IgD-negative memory B cell (primary cell): Measurements from ENCODE around the gene KMT2C. TPM values are rescaled to one million over a fixed set of nuclear protein-coding genes. Genes with fewer than 3 reads are reported as not detected.
"Not testable (repeated sequence)": the region's sequence is repeated elsewhere in the genome, so short reads cannot be mapped to it uniquely, and the experiment has no call there.

Experiments
- H3K27ac Mint-ChIP-seq, 3 donors: one replicate each; pipeline ENCODE4 v1.8.0; 2020 to 2022; ENCODE audit warnings: mild to moderate bottlenecking in 3 of 3, mixed read lengths in 3 of 3, moderate library complexity in 1 of 3
- H3K27me3 Mint-ChIP-seq: one replicate; pipeline ENCODE4 v1.8.0; 2021; ENCODE audit warnings: mixed read lengths
- H3K36me3 Mint-ChIP-seq: one replicate; pipeline ENCODE4 v1.8.0; 2020; ENCODE audit warnings: mild to moderate bottlenecking, mixed read lengths
- H3K4me1 Mint-ChIP-seq, 3 donors: one replicate each; pipeline ENCODE4 v1.8.0; 2020 to 2022; ENCODE audit warnings: mixed read lengths in 3 of 3, mild to moderate bottlenecking in 1 of 3
- H3K4me3 Mint-ChIP-seq, 4 donors: one replicate each; pipeline ENCODE4 v1.8.0; 2020 to 2022; ENCODE audit warnings: mild to moderate bottlenecking in 4 of 4, mixed read lengths in 4 of 4, moderate library complexity in 3 of 4
- H3K9me3 Mint-ChIP-seq, 3 donors: one replicate each; pipeline ENCODE4 v1.8.0; 2020 to 2021; ENCODE audit warnings: mixed read lengths in 3 of 3, mild to moderate bottlenecking in 1 of 3
- polyA plus RNA-seq: library from polyadenylated mRNA; unstranded; fragments of 300-500 nt; fragmentation: Illumina TruSeq; gene quantifications from one replicate; pipeline ENCODE4 v1.2.3, GENCODE V29; 2021

The KMT2C gene
- polyA plus RNA-seq, 1 donor from 2014 or later, result 23.7 TPM

DNA sequence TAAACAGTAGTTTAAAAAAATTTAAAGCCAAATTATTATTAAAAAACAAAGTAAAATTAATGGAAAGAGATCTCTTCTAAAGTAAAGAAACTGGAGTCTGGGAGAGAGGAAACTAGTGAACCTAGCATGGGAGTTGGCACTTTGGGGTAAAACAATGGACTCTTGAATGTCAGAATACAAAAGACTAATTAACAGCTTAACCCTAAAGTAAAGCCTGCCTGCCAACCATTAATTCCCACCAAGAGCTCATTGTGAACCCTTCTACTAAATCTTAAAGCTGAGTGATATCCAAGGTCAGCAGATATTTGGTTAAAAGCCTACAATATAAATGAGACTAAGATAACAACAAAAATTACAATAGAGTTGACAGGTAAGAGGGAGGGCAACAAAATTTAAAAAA, 36.5 kb downstream of the KMT2C start:
- H3K36me3 Mint-ChIP-seq, result peaks cover 3% of the 10 kb centered on the region
- no peak overlapping the region for H3K4me3 Mint-ChIP-seq
- no peaks in the 10 kb centered on the region for H3K27me3 Mint-ChIP-seq
- peaks cover 18 to 30% (median 26%) of the 10 kb centered on the region in 3 donors for H3K4me1 Mint-ChIP-seq
- peaks cover 0 to 4% (median 2%) of the 10 kb centered on the region in 3 donors for H3K9me3 Mint-ChIP-seq
- H3K27ac Mint-ChIP-seq, result no peak overlapping the region

DNA sequence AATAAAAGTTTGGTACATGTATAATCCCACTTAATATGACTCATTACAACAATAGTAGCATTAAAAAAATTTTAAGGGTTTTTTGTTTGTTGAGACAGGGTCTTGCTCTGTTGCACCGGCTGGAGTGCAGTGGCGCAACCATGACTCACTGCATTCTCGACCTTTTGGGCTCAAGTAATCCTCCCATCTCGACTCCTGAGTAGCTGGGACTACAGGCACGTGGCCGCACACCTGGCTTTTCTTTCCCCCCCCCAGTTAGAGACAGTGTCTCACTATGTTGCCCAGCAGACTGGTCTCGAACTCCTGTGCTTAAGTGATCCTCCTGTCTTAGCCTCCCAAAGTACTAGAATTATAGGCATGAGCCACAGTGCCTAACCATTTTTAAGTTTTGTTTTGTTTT, 40.7 kb downstream of the KMT2C start:
- Mint-ChIP-seq H3K27me3 (no peaks in the 10 kb centered on the region), H3K4me1 (peaks cover 32 to 52% (median 48%) of the 10 kb centered on the region in 3 donors), H3K4me3 (no peak overlapping the region), H3K9me3 (no peaks in the 10 kb centered on the region), H3K36me3 (peaks cover 3% of the 10 kb centered on the region), H3K27ac (peak overlapping the region in 1 of 3 donors; percentile 18)

DNA sequence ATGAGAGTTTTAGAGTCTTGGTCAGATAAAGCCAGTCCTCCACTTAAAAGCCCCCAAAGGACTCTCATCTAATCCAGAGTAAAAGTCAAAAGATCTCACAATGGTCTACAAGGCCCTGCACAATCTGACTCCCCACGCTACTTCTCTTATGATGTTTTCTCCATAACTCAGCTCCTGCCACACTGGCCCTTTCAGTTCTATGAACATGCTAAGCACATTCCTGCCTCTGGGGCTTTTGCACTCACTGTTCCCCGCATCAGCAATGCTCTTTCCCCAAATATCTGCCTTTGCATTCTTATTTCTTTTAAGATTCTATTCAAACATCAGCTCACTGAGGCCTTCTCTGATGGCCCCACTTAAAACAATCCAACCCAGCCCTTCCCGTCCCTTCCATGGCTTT, 41.6 kb downstream of the KMT2C start:
- H3K27me3 Mint-ChIP-seq, H3K9me3 Mint-ChIP-seq, H3K36me3 Mint-ChIP-seq: not testable (repeated sequence)
- Mint-ChIP-seq H3K4me3 (peak overlapping the region in 1 of 4 donors; percentile 47), H3K4me1 (peaks cover 32 to 54% (median 48%) of the 10 kb centered on the region in 3 donors), H3K27ac (peak overlapping the region in 1 of 3 donors; percentile 3)

DNA sequence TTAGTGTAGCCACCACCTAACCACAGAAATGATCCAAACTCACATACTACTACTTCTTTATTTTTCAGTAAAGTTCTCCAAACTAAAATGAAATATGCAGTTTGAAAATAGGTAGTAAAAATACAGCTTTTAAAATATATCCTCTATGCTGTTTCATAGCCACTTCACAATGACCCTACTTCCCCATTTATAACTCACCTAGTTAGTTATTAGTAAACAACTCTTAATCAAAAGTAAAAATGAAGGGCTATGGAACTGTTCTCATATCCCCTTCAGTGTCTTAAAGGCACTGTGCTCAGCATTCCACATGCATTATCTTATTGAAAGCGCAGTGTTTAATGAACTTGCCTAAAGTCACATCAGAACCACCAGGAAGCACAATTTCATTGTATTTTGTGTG, 43.5 kb downstream of the KMT2C start:
- peak overlapping the region; percentile 12 to 51 (median 50) for H3K27ac Mint-ChIP-seq
- H3K36me3 Mint-ChIP-seq, result peaks cover 3% of the 10 kb centered on the region
- H3K4me3 Mint-ChIP-seq, result peak overlapping the region in 2 of 4 donors; percentile 60 to 67
- peaks cover 30 to 43% (median 41%) of the 10 kb centered on the region in 3 donors for H3K4me1 Mint-ChIP-seq
- H3K9me3 Mint-ChIP-seq, result no peaks in the 10 kb centered on the region
- no peaks in the 10 kb centered on the region for H3K27me3 Mint-ChIP-seq

- not testable (repeated sequence) for H3K9me3 Mint-ChIP-seq, H3K27me3 Mint-ChIP-seq, H3K4me3 Mint-ChIP-seq, H3K36me3 Mint-ChIP-seq, H3K27ac Mint-ChIP-seq
- H3K4me1 Mint-ChIP-seq, result peaks cover 4 to 16% (median 6%) of the 10 kb centered on the region in 3 donors
Measured at GRCh38 chr7:152386136-152386764, 49.6 kb downstream of the KMT2C start.

DNA sequence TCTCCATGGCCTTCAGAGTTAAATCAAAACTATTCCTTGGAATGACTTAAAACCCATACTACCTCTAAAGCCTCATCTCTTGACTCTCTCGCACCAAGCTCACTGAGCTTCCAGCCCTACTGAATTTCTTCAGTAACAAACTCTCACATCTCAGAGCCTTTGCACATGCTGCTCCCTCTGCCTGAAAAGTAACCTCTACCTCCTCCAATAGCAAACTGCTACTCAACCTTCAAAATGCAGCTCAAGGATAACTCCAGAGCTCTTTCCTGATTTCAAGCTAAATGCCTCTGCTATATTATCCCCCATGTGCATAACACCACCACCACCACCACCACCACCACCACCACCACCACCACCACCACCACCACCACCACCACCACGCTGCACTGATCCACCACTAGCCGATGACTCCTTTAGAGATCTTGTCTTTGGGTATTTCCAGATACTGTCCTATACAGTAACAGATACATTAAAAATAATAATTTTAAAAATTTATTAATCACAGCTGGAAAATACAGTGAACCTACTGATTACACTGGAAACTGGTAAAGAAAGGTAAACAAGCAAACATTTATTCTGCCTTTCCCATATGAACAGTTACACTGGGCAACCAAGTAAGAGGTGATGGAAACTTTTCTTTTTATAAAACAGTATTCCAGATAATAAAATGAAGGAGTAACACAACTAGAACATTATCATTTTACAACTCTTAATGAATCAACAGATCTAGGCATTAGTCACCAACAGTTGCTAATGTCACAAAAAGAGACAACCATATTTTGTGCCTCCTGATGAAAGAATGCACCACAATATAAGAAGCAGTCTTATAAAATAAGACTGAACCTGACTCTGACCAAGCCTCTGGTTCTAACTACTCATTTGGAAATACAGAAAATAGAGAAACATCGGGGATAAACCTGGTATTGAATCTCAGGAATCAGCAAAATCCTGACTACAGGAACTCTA, 51.3 kb downstream of the KMT2C start:
- not testable (repeated sequence) for H3K9me3 Mint-ChIP-seq, H3K27ac Mint-ChIP-seq, H3K27me3 Mint-ChIP-seq, H3K36me3 Mint-ChIP-seq, H3K4me3 Mint-ChIP-seq
- H3K4me1 Mint-ChIP-seq, result peaks cover 8 to 14% (median 10%) of the 10 kb centered on the region in 3 donors

DNA sequence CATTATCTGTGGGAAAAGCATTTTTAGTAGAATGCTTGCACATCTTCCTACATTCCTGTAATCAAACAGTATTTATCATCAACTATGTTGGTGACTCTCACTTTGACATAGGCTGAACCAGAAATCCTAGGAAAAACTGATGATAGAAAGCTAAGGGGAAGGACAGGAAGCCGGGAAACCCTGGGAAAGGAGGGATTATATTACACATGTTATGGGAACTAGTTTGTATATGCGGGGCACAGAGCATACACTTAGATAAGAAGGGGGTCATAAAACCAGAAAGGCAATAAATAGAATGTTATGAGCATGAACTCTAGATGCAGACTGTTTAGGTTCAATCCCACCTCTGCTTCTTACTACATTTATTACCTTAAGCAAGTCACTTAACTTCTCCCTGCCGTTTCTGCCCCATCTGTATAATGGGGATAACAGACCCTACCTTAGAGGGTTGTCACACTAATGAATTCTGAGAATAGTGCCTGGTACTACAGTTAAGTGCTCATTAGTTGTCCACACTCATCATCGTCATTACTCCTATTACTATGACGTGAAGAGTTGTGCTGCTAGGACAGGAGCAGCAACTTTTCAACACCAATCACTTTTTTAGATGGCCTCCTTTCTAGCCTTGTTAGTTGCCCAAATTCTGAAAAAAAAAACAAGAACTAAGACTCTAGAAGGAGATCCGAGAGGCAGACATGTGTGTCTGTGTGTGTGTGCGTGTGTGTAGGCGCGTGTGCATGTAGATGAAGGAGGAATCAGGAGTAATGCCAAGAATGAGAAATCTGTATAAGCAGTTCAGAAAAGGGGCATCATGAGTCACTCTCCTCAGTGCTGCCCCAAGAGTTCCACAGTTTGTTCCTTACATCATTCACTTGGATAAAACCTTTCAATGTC, 52.2 kb downstream of the KMT2C start:
- no peaks in the 10 kb centered on the region for H3K27me3 Mint-ChIP-seq
- no peak overlapping the region for H3K27ac Mint-ChIP-seq
- no peak overlapping the region for H3K4me3 Mint-ChIP-seq
- no peaks in the 10 kb centered on the region for H3K36me3 Mint-ChIP-seq
- H3K9me3 Mint-ChIP-seq, result no peaks in the 10 kb centered on the region
- H3K4me1 Mint-ChIP-seq, result peaks cover 10 to 16% (median 12%) of the 10 kb centered on the region in 3 donors

- no peaks in the 10 kb centered on the region for H3K27me3 Mint-ChIP-seq
- peaks cover 10 to 18% (median 12%) of the 10 kb centered on the region in 3 donors for H3K4me1 Mint-ChIP-seq
- no peak overlapping the region for H3K27ac Mint-ChIP-seq
Measured at GRCh38 chr7:152382244-152382643, 53.6 kb downstream of the KMT2C start.

GRCh38 chr7:152380931-152381578, 54.7 kb downstream of the KMT2C start:
- peak overlapping the region in 1 of 4 donors; percentile 35 for H3K4me3 Mint-ChIP-seq
- H3K9me3 Mint-ChIP-seq, result not testable (repeated sequence)

More at GRCh38 chr7:152382244-152382643, 53.6 kb downstream of the KMT2C start:
- H3K36me3 Mint-ChIP-seq, result peaks cover 1% of the 10 kb centered on the region
- no peaks in the 10 kb centered on the region for H3K9me3 Mint-ChIP-seq
- H3K4me3 Mint-ChIP-seq, result no peak overlapping the region

DNA sequence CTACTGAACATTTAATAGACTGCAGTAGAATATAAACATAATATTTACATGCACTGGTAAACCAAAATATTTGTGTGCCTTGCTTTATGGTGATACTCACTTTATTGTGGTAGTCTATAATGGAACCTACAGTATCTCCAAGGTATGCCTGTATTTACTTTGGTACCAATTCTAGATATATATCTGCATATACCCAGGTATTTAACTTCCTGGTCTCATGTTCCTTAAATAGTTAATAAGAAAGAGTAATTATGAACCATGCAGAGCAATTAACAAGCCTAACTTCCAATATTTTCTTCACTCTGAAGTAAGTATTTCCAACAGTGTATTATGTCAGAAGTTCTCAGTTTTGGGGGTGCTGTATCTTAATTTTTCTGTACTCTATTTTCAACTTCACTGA, 57.3 kb downstream of the KMT2C start:
- H3K27me3 Mint-ChIP-seq, H3K4me3 Mint-ChIP-seq, H3K36me3 Mint-ChIP-seq, H3K9me3 Mint-ChIP-seq: not testable (repeated sequence)
- peaks cover 17 to 27% (median 24%) of the 10 kb centered on the region in 3 donors for H3K4me1 Mint-ChIP-seq
- peak overlapping the region in 1 of 3 donors; percentile 81 for H3K27ac Mint-ChIP-seq

More at GRCh38 chr7:152380931-152381578, 54.7 kb downstream of the KMT2C start:
- peaks cover 11 to 20% (median 16%) of the 10 kb centered on the region in 3 donors for H3K4me1 Mint-ChIP-seq
- H3K27me3 Mint-ChIP-seq, H3K27ac Mint-ChIP-seq, H3K36me3 Mint-ChIP-seq: not testable (repeated sequence)

GRCh38 chr7:152376716-152377484, 58.9 kb downstream of the KMT2C start:
- H3K27ac Mint-ChIP-seq, H3K36me3 Mint-ChIP-seq, H3K27me3 Mint-ChIP-seq: not testable (repeated sequence)
- Mint-ChIP-seq H3K4me1 (peaks cover 24 to 31% (median 28%) of the 10 kb centered on the region in 3 donors), H3K9me3 (peaks cover 0 to 11% (median 0%) of the 10 kb centered on the region in 3 donors), H3K4me3 (peak overlapping the region in 1 of 4 donors; percentile 77)

- Mint-ChIP-seq H3K27ac (no peak overlapping the region), H3K4me1 (peaks cover 20 to 61% (median 42%) of the 10 kb centered on the region in 3 donors), H3K4me3 (no peak overlapping the region), H3K9me3 (peaks cover 2 to 11% (median 6%) of the 10 kb centered on the region in 3 donors), H3K27me3 (no peaks in the 10 kb centered on the region), H3K36me3 (peaks cover 10% of the 10 kb centered on the region)
Measured at GRCh38 chr7:152370297-152370696, 65.5 kb downstream of the KMT2C start.

- H3K27me3 Mint-ChIP-seq, result no peaks in the 10 kb centered on the region
- H3K27ac Mint-ChIP-seq, result peak overlapping the region in 1 of 3 donors; percentile 8
- H3K9me3 Mint-ChIP-seq, result peaks cover 2 to 11% (median 6%) of the 10 kb centered on the region in 3 donors
- H3K36me3 Mint-ChIP-seq, result peaks cover 10% of the 10 kb centered on the region
- peaks cover 21 to 66% (median 39%) of the 10 kb centered on the region in 3 donors for H3K4me1 Mint-ChIP-seq
- H3K4me3 Mint-ChIP-seq, result peak overlapping the region in 2 of 4 donors; percentile 7 to 11
Measured at GRCh38 chr7:152369518-152369917, 66.3 kb downstream of the KMT2C start.
